HG02885 (cell line): ENCODE measurements around the gene TFAP2B.

Experiments used
- ATAC-seq: cut with Tn5 transposase; IDR thresholded peaks from one replicate; pipeline ENCODE4 v1.9.1; 2021; ENCODE audit warnings: mild to moderate bottlenecking; ENCODE audit not compliant: unreplicated experiment, poor library complexity

TFAP2B gene

DNA sequence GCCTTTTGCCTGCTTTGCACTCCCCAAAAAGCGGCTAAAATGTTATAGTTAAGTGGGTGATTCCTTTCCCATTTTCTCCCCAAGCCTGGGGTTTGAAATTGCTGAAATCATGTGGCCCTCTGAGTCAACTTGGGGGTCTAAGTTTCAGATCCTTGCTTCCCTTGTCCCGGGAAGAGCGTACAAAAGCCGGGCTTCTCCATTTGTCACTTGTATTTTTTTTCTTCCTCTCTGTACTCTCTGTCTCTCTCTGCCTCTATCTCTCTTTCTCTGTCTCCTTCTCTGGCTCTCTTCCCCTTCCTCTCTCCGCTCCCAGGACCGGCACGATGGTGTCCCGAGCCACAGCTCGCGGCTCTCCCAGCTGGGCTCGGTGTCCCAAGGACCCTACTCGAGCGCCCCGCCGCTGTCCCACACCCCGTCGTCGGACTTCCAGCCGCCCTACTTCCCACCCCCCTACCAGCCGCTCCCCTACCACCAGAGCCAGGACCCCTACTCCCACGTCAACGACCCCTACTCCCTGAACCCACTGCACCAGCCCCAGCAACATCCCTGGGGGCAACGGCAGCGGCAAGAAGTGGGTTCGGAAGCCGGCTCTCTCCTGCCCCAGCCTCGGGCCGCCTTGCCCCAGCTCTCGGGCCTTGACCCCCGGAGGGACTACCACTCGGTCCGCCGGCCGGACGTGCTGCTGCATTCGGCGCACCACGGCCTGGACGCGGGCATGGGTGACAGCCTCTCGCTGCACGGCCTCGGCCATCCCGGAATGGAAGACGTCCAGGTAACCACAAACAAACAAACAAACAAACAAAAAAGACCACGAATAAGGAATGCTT lies 4.6 kb downstream of the TFAP2B start:
- ATAC-seq: no peak

DNA sequence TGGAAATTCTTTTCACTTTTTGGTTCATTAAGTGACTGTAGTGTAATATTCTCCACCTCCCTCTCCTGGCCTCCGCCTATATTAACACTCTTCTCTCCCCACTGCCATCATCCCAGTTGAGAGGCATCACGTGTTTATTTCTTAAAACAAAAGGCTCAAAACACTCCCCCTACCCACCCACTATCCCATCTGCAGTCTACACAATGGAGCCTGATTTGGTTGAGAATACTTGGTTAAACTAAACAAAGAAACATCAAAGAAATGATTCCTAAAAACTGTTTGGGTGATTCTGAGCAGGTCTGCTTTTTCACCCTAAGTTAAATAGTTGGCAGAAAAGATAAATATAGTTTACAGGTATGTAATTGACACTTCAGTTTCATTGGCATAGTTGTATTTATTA lies 5.9 kb downstream of the TFAP2B start:
- ATAC-seq: no peak

DNA sequence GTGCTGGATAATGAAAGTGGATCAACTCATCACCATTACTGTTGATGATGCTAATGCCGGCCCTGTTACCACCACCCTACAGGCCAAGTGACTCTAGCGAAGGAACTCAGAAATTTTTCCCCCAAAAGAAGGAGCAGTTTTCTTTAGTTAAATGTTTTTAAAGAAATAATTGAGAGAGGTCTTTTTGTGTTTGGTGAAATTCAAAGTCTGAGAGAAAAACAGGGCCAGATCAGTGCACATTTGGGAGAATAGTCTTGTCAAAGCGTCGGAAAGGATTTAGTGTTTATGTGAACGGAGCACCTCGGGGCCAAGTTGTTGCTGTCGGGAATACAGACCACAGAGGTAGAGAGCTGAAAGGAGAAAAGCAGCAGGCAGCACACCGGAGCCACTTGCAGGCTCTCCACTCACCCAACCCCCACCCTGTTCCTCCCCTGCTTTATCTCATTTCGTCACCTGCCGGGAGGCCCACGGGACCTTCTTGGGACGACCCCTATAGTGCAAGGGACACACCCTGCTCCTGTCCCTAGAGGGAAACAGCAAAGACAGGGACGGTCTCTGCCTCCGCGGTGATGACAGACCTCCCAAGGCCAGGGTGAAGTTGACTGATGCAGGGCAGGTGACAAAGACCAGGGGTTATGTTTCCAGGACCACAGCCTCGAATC lies 6.8 kb downstream of the TFAP2B start:
- ATAC-seq: no peak

DNA sequence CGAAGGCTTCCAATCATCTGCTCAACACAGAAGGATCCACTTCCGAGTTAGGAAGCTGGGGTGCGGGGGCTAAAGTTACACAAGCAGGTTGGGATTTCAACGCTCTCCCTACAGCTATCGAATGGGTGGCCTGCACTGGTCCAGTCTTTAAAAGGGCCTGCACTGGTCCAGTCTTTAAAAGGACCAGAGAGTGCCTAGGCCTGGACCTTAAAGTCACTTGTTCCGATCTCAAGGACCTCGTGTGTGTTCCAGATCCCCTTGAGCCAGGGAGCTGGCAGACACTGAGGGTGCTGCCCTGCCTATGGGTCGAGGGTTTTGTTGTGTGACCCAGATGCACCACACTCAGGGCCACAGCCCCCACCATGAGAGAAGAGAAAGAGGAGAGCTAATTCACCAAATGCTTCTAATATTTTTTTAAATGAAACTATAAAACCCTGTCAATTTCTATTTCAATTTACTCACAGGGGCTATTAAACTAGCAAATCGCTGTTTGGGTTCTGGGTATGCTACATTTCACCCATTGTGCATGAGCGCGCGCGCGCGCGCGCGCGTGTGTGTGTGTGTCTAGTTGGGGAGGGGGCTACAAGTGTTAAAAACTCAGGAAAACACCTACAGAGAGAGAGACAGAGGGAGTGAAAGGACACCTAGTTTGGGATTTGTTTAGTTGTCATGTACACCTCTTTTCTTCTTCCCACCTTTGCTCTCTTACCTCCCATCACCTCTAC lies 7.5 kb downstream of the TFAP2B start:
- no peak for ATAC-seq

DNA sequence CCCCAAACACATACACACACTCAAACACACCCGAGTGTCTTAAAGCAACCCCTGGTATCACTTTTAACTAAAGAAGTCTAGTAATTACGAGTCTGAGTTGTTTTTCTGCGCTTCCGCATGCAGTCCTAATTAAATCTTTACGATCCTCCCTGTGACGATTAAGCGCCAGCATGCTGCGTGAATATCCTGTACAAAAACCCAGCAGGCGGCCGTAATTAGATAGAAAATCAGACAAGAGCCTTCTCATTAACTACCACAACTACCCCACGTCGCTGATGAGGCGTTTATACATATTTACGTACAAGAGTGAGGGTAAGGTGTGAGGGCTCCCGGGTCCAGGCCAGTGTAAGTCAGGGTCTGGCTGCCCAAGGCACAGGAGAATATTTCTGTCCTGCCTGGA lies 8.1 kb downstream of the TFAP2B start:
- ATAC-seq: no peak

DNA sequence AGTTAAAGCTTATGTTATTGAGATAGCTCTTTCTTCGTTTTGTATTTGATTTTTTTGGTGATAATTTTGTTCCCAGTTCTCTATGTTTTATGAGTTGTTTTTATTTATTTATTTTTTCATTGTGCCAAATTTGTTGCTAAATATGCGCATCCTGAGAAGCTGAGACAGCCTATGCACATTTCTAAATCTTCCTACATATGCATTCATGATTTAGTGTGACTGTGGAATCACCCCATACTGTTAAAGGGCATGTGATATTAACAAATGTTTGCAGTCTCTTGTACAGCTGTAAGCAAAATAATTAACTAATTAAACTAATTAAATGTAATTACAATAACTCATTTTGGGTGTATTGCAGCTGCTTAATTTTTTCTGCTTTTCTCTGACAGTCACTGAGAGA lies 10.4 kb downstream of the TFAP2B start:
- no peak for ATAC-seq

DNA sequence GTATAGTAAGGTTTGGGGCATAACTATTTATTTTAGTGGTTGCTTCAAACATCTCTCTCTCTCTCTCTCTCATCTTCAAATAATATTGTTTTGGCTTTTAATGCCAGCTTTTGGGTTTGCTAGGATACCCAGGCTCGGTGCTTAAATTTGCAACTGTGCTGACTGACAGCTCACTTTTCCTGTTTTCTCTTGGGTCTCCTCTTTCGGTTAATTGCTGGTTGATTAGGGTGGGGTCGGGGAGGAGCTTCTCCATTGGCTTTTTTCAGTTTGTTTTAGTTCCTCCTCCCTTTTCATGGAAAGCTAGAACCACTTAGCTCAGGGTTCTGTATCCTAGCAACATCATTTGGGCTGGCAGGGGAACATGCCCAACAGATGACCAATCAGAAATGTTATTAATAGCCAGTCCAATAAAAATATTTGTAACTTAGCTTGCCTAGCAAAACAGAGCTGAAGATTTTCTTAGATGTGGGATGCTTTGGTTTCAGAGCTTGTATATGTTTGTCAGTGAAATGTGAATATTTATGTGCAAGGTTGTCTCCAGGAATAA lies 11.3 kb downstream of the TFAP2B start:
- no peak for ATAC-seq

DNA sequence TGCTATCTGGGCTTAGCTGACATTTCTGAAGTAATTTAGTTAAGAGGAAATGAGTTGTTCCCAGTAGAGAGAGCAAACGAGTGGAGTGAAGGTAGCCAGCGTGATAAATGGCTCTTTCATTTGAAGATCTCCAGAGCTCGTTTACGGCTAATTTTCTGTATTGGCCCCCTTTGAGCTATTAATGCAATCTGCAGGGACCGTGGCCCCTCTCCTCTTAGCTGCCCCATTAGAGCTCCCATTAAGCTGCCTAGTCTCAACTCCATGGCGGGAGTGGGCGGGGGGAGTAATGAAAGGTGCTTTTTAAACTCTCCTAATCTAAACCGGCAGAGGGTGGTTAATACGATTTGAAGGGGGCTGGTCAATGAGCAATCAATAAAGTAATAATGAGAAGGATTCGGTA lies 12.5 kb downstream of the TFAP2B start:
- no peak for ATAC-seq

DNA sequence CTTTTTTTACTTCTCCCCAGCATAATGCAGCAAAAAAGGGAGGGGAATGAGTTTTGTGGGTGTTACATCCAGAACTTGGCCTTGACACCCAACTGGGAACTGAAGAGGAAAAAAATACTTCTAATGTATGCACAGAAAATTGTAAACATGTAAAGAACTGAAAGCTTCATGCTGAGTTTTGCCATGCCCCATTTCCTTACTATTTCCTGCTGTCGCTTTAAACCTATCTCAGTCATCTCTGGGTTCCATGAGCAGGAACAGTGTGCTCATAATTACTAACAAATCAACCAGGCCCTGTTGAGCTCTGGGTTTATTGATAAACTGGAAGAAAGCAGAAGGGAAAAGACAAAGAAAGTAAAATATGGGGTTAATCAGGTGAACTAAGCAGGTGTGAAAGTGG lies 14.2 kb downstream of the TFAP2B start:
- ATAC-seq: no peak

DNA sequence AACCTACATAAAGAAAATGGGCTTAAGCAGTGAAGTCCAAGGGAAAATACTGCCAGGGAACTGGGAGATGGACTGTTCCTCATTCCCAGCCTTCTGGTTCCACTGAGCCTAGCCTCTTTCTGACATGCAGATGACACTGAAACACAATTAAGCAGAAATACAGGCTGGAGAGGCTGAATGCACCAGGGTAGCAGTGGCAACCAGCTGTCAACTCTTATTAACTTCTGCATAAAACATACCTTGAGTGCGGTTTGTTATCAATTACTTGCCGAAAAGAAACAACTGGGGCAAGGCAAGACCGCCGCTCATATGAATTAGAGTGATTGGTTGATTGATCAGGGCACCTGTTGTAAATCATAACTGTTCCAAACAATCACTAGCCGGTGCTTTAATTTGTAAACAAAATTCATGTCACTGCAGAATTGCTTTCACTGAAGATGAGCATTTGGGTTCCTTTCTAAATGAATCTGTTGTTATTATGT lies 16.3 kb downstream of the TFAP2B start:
- ATAC-seq: no peak

DNA sequence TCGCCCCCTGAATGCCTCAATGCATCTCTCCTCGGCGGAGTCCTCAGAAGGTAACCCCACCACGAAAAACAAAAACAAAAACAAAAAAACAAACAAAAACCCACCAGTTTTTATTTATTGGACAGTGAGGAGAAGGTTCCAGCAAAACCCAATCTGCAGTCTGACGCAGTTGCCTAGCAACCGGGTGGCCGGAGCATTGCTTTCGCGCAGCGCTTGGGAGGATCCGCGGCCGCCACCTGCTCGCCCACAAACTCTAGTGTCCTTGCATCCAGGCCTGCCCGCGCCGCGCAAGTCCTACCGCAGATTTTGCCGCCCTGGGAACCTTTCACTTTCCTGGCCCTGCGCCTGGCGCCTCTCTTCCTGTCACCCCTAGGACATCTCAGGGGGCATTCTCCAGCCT lies 17.6 kb downstream of the TFAP2B start:
- no peak for ATAC-seq

DNA sequence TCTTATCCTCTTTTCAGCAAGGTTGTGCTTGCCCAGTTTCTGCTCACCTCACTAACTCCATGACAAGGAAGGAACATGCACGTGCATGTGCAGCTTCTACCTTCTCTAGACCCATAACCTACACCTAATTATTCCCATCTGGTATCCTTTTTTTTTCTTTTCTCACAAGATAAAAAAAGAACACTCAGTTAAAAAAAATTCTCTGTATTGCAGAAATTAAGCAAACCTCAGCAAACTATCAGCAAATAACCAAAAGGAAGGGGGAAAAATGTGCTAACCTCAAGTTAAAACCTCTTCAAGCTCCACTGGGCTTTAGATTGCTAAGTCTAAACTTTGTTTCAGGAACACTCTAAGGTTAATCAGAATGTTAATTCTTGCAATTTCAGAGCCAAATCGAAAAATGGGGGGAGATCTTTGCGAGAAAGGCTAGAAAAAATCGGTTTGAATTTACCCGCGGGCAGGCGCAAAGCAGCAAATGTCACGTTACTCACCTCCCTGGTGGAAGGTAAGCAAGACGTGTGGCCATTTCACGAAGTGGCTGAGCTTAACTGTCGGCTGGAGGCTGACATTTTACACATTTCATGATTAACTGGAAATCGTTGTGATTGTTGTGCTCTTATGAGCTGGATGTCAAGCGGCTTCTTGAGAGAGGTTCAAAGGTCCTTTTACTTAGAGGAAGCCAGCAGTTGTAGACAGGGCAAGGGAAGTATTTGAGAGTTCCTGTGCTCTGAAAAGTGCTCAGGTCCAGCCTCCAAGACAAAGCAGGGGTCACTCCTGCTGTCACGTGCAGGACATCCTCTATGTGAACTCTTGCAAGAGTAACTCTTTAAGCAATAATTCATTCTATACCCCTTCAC lies 19.1 kb downstream of the TFAP2B start:
- no peak for ATAC-seq

DNA sequence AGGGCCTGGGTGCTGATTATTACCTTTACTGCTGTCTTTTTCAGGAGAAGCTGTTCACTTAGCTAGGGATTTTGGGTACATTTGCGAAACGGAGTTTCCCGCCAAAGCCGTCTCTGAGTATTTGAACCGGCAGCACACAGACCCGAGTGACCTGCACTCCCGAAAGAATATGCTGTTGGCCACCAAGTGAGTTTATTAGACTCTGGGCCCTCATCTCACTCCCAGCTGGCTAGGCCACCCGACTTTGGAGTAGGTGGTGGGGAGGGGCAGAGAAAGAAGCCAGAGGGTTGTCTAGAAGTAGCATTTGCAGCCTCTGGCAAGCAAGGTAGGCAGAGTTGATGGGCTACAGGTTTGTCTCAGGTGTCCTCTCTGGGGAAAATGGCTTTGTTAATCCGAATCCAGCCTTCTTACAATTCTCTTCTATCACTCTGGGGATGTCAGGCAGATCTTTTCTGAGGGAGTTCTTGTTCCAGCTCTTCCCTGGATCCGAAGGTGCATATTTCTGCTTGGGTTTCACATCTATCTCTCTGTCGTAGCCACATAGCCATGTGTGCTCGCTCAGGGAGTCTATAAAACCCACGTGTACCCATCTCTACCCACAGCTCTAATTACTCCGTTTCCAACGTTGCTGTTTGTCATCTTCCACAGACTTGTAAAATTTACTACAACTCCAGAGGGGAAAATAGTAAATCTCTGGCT lies 21.6 kb downstream of the TFAP2B start:
- ATAC-seq: no peak

DNA sequence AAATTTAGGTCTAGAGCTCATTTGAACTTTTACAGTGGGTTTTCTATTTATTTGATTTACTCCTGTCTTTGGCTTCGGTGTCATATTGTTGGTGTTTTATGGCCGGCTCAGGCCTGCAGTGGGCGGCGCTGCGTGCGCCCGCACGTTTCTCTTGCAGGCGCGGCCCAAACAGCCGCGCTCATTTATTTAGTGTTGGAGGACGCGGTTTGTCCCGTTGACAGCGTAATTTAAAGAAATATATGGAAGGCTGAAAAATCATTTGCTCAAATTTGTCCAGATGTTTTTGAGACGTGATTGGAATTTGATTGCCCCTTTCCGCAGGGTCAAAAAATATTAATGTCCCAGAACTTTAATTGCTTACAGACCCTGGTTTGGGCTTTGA lies 22.1 kb downstream of the TFAP2B start:
- ATAC-seq: no peak

DNA sequence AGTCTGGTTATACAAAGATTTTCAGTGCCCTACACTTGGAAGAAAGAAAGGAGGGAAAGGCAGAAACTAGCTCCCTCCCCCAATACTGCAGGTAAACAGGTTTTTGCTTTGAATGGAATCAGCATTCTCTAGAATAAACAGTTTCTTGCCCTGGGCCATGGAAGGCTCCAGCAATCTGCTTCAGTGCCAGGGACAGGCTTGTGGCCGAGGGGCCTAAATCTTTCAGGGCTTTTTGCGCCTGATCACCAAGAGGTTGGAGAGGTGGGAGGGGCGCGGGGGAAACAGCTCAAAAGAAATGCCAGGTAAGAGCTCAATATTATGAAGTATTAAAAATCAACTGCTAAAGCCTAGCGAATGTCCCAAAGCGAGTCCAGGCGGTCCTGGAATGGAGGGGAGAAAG lies 23.8 kb downstream of the TFAP2B start:
- no peak for ATAC-seq

DNA sequence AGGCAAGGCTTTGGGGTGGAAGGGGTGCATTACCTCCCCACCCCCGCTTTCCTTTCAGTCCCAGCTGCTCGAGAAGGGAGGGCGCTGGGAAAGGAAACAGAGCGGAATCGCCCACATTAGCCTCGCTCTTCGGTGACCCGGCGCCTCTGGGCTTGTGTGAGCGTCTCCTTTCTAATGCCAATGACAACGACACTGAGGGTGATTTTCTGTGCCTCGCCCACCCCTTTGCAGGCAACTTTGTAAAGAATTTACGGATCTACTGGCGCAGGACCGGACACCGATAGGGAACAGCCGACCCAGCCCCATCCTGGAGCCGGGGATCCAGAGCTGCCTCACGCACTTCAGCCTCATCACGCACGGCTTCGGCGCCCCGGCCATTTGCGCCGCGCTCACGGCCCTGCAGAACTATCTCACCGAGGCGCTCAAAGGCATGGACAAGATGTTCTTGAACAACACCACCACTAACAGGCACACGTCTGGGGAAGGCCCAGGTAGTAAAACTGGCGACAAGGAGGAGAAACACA lies 24.3 kb downstream of the TFAP2B start:
- ATAC-seq: no peak

DNA sequence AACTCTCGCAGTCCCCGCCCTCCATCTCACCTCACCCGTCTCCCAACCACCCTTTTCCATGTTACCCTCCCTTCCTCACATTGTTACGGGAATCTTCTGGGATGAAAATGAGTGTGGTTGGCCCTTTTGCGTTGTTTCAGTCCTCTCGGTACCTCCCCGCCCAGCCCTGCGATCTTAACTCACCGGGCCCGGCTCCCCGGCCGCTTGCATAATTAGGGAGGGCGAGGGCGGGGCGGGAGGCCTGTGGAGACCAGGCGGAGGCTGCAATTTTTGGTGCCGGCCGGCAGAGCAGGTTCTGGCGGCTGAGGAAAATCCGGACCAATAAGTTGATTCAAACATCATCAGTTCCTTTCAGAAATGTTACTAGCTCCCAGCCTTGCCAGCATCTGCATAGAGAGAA lies 25.2 kb downstream of the TFAP2B start:
- no peak for ATAC-seq

DNA sequence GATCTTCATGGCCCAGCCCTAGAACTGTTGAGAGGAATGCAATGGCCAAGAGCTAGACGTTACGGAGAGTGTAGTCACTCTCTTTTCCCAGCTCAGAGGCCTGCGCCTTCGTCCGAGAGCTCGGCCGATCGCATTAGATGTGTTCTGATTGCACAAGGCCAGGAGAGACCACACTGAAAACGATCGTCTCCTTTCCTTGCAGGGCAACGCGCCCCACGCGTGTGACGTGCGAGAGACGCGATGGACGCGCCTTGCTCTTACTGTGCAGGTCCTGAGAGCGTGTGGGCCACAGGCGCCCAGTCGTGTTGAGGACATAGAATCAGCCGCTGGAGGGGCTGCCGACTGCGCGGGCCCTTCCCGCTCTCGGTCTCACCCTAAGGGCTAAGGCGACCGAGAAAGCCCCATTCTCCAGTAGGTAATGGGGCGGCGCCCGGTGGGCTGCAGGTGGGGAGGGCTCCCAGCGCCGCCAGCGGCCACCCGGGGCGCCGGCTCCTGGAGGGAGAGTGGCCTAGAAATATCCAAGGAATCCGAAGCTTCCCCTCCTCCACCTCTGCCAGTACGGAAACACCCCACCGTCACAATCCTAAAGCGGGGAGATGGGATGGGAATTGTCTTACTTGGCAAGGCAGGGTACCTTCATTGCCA lies 26.9 kb downstream of the TFAP2B start:
- ATAC-seq: no peak
